HG03378 (cell line): ENCODE data around the gene PHOX2A.

Experiments used
- ATAC-seq: cut with Tn5 transposase; IDR thresholded peaks from one replicate; pipeline ENCODE4 v1.9.1; 2021; ENCODE audit warnings: mild to moderate bottlenecking, moderate library complexity; ENCODE audit not compliant: unreplicated experiment

The PHOX2A gene

DNA sequence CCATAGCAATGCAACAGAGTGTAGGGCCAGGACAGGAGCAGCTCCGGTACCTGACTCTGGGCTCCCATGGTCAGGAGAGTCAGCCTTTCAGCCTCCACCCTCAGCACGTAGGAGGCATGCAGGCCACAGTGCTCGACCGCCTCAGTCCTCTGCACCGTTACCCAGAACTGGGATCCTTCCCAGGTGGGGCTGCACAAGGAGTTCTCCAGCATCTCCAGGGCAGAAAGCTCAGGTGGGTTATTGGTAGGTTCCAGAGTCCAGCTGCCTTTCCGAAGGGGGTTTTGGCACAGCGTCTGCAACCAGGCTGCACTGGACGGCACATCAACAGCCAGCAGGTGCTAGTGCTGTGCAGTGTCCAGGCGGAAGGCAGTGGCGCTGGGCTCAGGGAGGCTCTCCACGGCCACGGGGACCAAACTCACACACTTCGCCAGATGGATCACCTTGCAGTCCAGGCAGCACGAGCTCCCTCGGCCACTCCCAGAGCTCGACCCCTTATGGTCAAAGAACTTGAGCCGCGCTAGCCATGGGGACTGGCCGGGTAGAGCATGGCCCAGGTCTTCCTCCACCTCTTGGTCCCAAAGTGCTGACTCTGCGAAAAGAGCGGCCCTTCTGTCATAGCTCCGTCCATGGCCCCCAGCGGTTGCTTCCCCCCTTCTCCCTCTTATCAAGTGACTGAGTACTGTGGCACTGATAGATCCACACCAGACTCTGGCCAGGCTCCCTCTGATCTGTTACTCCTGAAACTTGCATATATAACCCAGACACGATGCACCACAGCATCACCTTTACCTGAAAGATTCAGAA is 6.9 kb upstream of the PHOX2A start:
- no peak for ATAC-seq

DNA sequence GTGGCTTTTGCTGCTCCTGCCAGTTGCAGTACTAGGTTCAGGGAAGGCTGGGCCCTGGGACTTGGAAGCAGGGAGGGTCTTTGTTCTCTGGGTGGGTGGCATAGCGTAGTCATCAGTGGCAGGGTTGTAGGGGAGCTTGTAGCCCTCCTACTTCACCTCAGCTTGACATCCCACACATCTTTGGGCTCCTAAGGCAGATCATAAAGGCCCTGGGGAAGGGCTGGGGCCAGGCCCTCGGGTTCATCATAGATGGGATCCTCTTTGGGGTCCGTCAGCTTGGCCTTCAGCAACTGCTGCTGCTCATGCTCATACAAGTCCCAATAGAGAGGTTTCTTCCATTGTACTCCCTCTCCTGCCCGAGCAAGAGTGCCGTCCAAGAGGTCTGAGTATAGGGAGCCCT is 6.0 kb upstream of the PHOX2A start:
- ATAC-seq: no peak

DNA sequence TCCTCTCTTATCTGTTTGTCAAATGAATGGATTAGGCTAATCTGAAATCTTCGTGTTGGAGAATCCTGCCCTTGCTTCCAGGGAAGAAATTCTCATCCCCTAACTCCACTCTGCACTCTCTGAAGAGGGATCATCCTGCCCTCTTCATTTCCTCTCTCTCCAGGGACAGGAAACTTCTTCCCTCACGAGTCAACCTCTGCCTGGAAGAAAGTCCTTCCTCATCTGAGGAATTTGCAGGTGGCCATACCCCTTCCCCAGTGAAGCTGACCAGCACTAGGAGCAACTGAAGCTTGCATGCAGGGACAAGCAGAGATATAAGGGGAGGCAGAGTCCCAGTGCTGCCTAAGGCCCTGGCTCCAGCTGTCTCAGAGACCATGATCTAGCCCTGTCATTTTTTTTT is 3.6 kb upstream of the PHOX2A start:
- no peak for ATAC-seq

DNA sequence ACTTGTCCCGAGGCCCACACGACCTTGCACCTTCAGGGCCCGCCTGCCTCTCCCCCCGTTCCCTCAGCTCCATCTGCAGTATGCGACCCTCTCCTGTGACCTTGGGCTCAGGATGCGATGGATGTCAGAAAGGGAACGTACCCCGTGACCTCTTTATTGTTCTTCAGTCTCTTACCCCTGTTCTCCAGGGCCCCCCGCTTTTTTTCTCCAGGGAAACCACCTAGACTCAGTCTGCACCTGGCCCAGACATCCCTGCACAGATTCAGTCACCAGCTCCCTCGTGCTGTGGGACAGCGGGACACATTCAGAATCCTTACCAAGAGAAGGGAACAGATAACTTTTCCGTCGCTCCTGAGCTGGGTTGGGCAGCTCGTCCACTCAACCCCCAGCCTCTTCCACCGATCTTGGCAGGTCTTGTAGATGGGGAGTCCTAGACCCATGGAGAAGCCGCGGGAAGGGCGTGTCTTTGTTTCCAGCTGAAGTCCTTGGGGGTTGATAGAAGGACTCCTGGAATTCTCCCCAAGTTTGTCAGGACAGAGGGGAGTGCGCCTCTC is 1.4 kb upstream of the PHOX2A start:
- no peak for ATAC-seq

DNA sequence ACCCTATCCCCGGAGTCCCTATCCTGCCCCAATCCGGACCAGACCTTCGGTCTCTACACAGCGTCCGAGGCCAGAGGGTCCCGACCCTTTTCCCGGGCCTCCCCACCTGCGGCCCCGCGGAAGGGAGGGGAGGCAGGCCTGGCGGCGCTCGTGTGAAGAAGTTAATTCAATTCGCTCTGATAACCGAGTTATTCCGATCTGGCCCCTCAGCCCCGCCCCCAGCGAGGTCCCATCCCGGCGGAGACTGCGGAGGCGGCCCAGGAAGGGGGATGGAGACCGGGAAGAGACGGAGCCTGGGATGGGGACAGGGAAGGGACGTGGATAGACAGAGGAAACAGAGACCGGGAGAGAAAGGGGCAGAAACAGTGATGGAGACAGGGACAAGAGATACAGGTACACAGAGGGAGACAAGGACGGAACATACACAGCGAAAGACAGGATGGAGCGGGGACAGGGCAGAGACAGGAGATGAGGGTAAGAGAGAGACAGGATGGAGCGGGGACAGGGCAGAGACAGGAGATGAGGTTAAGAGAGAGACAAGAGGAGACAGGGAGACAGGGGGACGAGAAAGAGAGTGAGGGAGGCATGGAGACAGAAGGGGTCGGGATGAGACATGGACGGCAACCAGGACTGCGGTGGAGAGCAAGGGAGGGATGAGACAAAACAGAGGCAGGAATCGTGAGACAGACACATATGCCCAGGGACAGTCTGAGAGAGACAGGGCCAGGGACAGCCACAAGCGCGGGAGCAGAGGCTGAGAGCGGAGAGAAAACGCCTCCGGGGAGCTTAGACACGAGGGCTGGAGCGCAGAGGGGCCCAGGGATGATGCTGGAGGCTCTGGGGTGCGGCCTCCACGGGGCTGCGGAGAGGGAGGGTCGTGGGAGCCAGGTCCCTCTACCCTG is 636 bp upstream of the PHOX2A start:
- ATAC-seq: no peak

DNA sequence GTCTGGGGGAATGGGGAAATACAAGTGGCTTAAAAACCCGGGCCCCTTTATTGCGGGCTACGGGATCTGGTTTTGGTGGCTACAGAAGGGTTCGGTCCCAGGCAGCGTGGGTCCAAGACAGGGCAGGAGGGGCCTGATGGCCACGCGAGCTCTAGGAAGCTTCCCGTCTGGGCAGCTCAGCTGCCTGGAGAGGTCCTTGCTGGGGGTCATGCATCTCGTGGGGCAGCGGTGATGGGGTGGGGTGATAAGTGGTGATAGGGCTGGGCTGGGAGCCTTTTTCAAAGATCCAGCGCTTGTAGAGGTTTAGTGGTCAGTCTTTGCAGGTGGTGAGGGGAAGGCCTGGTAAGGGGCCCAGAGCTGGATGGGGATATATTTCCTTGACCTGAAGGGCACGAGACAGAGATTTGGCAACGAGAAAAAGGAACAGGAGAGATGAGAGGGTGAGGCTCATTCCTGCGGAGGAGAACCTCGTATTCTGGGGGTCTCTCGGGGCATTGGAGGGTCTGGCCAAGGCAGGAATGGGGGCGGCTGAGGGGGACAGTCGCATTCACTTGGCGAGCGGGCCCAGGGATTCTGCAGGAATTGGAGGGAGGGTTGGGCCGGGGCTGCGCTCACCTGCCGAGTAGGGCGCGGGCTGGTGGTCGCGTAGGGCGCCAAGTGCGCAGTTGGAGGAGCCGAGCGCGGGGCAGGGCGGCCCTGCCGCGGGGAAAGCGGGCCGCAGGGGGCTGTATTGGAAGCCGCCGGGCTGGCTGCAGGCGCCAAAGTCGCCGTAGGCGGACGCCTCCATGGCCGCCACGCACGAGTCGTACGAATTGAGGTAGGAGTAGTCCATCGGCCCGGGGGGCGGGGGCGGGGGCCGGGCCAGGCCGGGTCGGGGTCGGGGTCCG is 560 bp downstream of the PHOX2A start:
- no peak for ATAC-seq

DNA sequence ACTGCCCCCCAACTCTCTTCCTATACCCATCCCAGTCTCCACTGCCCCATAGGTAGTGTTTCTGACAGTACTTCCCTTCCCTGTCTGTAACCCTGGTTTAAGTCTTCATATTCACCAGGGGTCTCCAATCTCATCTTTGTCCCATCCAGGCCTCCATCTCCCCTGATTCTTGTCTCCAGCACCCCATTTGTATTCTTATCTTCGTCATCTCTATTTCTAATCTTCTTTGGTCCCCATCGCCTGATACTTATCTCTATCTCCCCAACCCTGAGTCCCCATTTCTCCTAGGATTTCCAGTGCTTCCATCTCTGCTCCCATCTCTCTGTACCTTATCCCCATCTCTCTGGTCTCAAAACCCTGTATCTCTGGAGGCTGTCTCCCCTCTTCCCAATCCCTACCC is 1.8 kb downstream of the PHOX2A start:
- no peak for ATAC-seq

DNA sequence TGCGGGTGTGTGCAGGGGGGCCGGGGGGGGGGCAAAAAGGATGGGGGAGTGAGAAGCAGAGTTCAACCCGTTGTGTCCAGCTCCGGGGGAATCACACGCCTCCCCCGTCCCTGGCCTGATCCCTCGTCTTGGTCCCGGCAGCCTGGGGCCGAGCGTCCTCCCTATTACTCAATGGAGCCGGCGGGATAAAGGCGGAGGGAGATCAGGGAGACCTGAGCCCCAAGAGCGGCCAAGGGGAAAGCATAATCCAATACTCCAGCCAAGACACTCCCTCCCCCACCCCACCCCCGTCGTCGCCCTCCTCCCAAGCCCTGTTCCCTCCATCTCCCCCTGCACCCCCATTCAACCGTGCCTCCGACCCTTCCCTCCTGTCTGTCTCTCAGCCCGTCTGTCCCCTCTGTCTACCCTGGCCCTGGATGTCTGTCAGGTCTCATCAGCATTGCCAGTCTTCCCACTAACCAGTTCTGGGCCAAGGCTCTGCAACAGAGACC is 2.6 kb downstream of the PHOX2A start:
- no peak for ATAC-seq

DNA sequence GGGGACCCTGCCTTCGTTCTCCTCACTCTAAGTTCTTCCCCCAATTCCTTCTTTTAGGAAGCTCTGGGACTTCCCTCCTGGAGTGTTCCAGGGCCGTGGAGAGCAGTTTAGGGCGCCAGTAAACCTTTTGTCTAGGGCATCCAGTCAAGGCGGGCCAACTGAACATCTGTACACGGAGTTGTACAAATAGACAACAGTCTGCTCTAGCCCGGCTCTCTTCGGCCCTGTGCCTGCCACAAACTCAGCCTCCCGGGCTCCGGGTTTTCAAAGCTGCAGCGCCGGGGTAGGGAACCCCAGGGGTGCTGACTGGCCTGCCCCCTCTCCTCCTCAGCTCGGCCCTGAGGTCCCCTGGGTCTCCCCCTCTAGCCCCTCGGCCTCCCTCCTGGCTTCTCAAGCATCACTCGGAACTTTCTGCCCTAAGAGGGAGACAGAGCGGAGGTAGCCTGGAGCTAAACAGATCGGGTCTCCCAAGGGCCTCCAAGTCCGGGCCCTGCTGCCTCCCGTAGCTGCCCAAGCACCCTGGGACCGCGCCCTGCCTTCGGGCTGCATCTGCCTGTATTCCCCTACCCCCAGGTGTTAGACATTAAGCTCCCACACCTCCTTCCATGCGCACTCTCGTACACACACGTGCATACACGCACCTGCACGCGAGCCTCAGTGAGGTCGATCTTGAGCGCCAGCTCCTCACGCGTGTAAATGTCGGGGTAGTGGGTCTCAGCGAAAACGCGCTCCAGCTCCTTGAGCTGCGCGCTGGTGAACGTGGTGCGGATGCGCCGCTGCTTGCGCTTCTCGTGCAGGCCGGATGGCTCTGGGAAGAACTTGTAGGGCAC is 3.3 kb downstream of the PHOX2A start:
- ATAC-seq: no peak

DNA sequence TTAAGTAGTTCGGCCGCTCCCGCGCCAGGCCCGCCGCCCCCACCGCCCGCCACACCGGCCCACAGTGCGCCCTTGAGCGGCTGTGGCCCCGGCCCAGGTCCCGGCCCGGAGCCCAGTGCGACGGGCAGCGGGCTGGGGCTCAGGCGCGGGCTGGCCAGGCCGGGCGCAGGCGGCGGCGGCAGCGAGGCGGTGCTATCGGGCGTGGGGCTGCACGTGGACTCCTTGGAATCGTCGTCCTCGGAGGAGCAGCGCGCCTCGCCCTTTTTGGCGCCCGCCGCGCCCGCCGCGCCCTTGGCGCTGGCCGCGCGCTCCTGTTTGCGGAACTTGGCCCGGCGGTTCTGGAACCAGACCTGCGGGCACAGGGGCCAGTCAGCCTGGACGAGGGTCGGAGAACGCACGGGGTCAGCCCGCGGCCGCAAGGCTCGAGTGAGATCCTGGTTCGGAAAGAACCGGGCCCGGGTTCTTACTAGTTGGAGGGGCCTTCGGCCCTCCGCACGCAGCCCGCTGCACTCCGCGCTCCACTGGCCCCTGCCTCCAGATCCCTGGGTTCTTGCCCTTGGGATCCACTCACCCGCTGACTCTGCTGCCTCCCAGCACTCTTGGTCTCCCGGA is 4.0 kb downstream of the PHOX2A start:
- ATAC-seq: no peak

DNA sequence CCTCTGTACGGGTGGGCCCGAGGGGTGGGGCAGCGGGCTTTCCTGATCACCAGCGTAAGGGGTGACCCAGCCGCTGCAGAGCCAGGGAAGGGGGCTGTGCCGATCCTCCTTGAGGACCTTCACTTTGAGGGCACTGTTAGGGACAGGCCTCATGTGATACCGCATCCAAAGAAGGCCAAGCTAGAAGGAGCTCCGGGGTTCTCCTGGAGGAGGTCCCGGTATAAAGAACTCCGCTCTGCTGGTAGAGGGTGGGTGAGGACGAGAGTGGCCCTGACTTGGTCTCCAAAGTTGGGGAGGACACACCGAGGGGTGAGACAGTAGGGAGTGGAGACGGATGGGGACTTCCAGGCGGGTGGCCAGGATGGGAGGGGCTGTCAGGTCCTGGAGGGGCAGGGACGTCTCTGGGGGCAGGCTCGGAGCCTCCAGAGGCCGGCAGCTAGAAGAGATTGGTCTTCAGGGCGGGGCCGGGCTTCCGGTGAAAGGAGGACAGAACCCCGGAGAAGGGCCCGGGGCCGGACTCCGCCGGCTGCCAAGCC is 4.6 kb downstream of the PHOX2A start:
- ATAC-seq: no peak

DNA sequence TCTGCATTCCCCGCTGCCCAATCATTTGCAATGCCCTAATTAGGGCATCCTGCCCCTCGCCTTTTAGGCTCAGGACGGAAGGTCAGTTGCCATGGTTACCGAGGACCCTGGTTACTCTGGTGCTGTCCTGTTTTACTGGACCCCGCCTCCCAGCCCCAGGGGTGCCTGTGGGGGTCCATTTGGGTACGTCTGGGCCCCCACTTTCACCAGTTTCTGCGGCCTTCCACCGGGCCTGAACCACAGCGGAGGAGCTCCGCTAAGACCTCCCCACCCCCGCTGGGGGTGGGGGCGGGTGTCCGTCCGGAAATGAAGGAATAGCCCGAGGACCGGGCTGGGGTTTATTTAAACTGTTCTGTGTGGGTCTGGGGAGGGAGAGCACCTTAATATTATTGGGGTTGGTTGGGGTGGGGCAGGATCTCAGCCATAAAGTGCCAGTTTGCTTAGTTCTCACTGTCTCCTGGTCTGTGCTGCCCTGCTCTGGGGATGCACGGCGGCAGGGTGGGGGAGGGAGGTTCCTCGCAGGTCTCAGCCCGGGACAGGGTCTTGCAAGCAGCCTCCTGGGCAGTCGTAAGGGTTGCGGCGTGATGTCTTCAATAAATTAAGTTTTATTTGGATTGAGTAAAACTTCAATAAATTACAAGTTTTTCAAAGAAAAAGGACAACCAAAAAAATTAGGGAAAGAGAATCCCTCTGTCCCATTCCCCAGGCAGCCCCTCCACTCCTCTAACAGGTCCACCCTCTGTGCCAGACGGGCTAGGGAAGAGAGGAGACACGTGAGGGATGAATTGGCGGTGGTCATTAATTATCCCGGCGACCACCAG is 5.3 kb downstream of the PHOX2A start:
- ATAC-seq: no peak

DNA sequence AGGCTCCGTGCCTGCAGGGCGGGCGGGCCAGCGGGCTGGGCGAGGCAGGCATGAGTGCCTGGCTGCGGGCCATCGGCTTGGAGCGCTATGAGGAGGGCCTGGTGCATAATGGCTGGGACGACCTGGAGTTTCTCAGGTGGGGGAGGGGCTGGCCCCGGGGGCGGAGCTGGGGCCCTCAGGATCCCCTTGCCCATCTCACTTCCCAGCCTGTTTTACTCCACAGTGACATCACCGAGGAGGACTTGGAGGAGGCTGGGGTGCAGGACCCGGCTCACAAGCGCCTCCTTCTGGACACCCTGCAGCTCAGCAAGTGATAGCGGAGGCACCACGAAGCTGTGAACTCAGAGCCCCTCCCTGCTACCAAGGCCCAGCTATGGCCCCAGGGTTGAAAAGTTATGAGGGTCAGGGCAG is 5.9 kb downstream of the PHOX2A start:
- ATAC-seq: no peak

DNA sequence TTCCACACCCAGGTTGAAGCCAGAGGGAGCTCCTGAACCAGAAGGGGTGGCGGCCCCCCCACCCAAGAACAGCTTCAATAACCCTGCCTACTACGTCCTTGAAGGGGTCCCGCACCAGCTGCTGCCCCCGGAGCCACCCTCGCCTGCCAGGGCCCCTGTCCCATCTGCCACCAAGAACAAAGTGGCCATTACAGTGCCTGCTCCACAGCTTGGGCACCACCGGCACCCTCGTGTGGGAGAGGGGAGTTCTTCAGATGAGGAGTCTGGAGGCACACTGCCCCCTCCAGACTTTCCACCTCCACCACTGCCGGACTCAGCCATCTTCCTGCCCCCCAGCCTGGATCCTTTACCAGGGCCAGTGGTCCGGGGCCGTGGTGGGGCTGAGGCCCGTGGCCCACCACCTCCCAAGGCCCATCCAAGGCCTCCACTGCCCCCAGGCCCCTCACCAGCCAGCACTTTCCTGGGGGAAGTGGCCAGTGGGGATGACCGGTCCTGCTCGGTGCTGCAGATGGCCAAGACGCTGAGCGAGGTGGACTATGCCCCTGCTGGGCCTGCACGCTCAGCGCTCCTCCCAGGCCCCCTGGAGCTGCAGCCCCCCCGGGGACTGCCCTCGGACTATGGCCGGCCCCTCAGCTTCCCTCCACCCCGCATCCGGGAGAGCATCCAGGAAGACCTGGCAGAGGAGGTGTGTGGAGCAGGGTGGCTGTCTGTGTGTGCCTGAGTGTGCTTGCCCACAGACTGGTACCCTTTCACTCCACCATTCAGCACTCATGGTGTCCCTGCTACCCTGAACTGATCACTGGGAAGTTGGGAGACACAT is 6.7 kb downstream of the PHOX2A start:
- ATAC-seq: no peak

DNA sequence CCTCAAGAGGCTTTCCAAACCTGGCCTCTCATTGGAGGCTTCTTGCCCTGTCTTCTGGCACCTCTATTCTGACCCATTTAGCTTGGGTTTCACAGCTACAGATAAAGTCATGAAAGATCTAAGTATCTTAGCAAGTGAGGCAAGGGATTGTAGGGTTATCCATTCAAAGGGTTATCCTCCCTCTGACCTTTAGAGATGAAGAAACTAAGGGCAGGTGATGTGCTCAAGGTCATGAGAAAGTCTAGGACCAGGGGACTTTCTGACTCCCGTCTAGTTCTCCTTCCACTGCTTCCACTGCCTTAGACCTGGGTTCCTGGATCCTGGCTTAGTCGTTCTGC is 7.2 kb downstream of the PHOX2A start:
- no peak for ATAC-seq

DNA sequence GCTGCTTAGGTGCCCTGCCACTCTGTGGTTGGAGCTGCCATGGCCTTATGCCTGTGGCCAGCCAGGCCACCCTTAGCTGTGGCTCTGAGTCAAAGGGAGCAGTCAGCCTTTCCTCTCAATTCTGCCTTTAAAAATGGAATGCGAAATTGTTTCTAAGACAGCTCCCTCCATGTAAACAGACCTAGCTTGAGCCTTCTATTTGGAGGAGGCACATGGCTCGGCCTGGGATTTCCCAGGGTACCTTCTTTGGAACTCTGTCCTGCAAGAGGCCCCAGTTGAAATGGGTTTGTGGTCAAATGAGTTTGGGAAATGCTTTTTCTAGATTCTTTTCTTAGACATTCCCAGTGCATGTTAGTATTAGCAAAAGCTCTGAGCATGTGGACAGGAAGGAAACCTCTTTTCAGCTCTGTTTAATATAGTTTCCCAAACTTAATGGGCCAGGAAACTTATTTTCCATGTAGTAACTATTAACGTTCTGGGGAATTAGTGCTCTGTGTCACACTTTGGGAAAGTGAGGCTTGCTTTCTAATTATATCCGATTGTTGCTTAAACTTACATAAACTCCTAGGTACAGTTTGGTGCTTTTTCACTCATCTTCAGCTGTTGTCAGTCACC is 7.8 kb downstream of the PHOX2A start:
- ATAC-seq: no peak
